Measurements from ENCODE around the gene RAN. TPM values are rescaled to one million over a fixed set of nuclear protein-coding genes. Genes with fewer than 3 reads are reported as not detected.

Gene RAN
- total RNA-seq, 4 donors from 2014 or later: 105 to 296 (median 232) TPM

GRCh38 chr12:130863298-130863697 is 8.6 kb upstream of the RAN start:
- Histone ChIP-seq H3K9me3 (no peaks in the 10 kb centered on the region), H3K27me3 (no peaks in the 10 kb centered on the region), H3K27ac (no peak overlapping the region), H3K4me1 (no peaks in the 10 kb centered on the region), H3K36me3 (no peaks in the 10 kb centered on the region), H3K4me3 (no peak overlapping the region)
- TF ChIP-seq EP300 (IDR thresholded peaks at IDR 0.05) (no peak), CTCF (IDR thresholded peaks at IDR 0.05) (no peak), POLR2AphosphoS5 (IDR thresholded peaks at IDR 0.05) (no peak), POLR2A (IDR thresholded peaks at IDR 0.05) (no peak)
- 83% methylated on average over 5 of the region's 5 CpGs for WGBS
- DNase-seq (ENCODE audit: low spot score in 2 of 2): no peak

- WGBS: 81% methylated on average over 4 of the region's 4 CpGs
Observed at GRCh38 chr12:130868412-130868811, 3.5 kb upstream of the RAN start.

GRCh38 chr12:130870442-130871285 is 1.2 kb upstream of the RAN start:
- H3K36me3 ChIP-seq: peaks cover 21% of the 10 kb centered on the region
- H3K4me3 ChIP-seq: peak overlapping the region; percentile 87
- TF ChIP-seq CTCF (IDR thresholded peaks at IDR 0.05) (peak; percentile 41 to 63), POLR2AphosphoS5 (IDR thresholded peaks at IDR 0.05) (no peak)
- H3K9me3 ChIP-seq: no peaks in the 10 kb centered on the region
- peak; percentile 89 to 90 for DNase-seq (ENCODE audit: low spot score in 2 of 2)
- 35% methylated on average over 31 of the region's 31 CpGs for WGBS
- no peaks in the 10 kb centered on the region for H3K27me3 ChIP-seq
- peaks cover 27% of the 10 kb centered on the region for H3K4me1 ChIP-seq
- peak overlapping the region; percentile 94 for H3K27ac ChIP-seq

More at GRCh38 chr12:130868412-130868811, 3.5 kb upstream of the RAN start:
- no peak overlapping the region for H3K4me3 ChIP-seq
- peaks cover 19% of the 10 kb centered on the region for H3K4me1 ChIP-seq
- H3K27me3 ChIP-seq: no peaks in the 10 kb centered on the region
- no peak for TF ChIP-seq POLR2AphosphoS5 (IDR thresholded peaks at IDR 0.05)
- no peak for TF ChIP-seq POLR2A (IDR thresholded peaks at IDR 0.05)
- TF ChIP-seq EP300 (IDR thresholded peaks at IDR 0.05): no peak
- no peak for TF ChIP-seq CTCF (IDR thresholded peaks at IDR 0.05)
- H3K27ac ChIP-seq: no peak overlapping the region
- DNase-seq (ENCODE audit: low spot score in 2 of 2): no peak
- H3K36me3 ChIP-seq: no peaks in the 10 kb centered on the region
- H3K9me3 ChIP-seq: no peaks in the 10 kb centered on the region

- H3K9me3 ChIP-seq: no peaks in the 10 kb centered on the region
- no peak for TF ChIP-seq EP300 (IDR thresholded peaks at IDR 0.05)
- no peak for TF ChIP-seq POLR2A (IDR thresholded peaks at IDR 0.05)
- no peak for TF ChIP-seq POLR2AphosphoS5 (IDR thresholded peaks at IDR 0.05)
- no peak for TF ChIP-seq CTCF (IDR thresholded peaks at IDR 0.05)
- peak overlapping the region; percentile 94 for H3K27ac ChIP-seq
- no peaks in the 10 kb centered on the region for H3K27me3 ChIP-seq
- 2% methylated on average over 27 of the region's 79 CpGs for WGBS
- no peak for DNase-seq (ENCODE audit: low spot score in 2 of 2)
- H3K36me3 ChIP-seq: peaks cover 35% of the 10 kb centered on the region
- peaks cover 27% of the 10 kb centered on the region for H3K4me1 ChIP-seq
- H3K4me3 ChIP-seq: peak overlapping the region; percentile 87
Observed at GRCh38 chr12:130872179-130873096, 572 bp downstream of the RAN start.
